Hepatocyte (in vitro differentiated cells): ENCODE results near the gene BACH2.

Source experiments
- CTCF ChIP-seq: fragments of 200-600 bp; sonication (generic); IDR thresholded peaks from 2 replicates; pipeline ENCODE4 v1.5.1; 2016; ENCODE audit warnings: antibody characterized with exemption, mild to moderate bottlenecking; ENCODE audit not compliant: poor library complexity
- EZH2 ChIP-seq: fragments of 200-600 bp; sonication (generic); IDR thresholded peaks from 2 replicates; pipeline ENCODE4 v1.6.1; 2016; ENCODE audit warnings: antibody characterized with exemption, mild to moderate bottlenecking, borderline replicate concordance
- EZH2phosphoT487 ChIP-seq: fragments of 200-600 bp; sonication (generic); IDR thresholded peaks from one replicate; pipeline ENCODE4 v1.6.1; 2018; ENCODE audit warnings: antibody characterized with exemption, mild to moderate bottlenecking, low read depth, moderate library complexity; ENCODE audit not compliant: unreplicated experiment, severe bottlenecking

GRCh38 chr6:90154755-90155470 lies 141.7 kb downstream of the BACH2 start:
- TF ChIP-seq CTCF: no peak
- no peak for TF ChIP-seq EZH2
- no peak for TF ChIP-seq EZH2phosphoT487
